OCI-LY3 (cell line): Measurements from ENCODE around the gene TEC.
"Not testable (repeated sequence)": the region's sequence is repeated elsewhere in the genome, so short reads cannot be mapped to it uniquely, and the experiment has no call there.

Source experiments
- H2AFZ ChIP-seq: fragments of 200-600, 300-600 bp; shearing (Covaris generic); 2 replicates; pipeline ENCODE4 v1.6.0; 2014; ENCODE audit warnings: antibody characterized with exemption, low read depth, low read length
- H3K27ac ChIP-seq: fragments of 200-600, 300-600 bp; sonication (generic); 2 replicates; pipeline ENCODE4 v1.5.1; 2014; ENCODE audit warnings: mild to moderate bottlenecking, low read length, moderate library complexity, mixed read lengths
- H3K27me3 ChIP-seq: fragments of 200-600, 300-600 bp; sonication (generic); 2 replicates; pipeline ENCODE4 v1.6.1; 2014; ENCODE audit warnings: low read depth, low read length, mixed read lengths
- H3K36me3 ChIP-seq: fragments of 200-600, 300-600 bp; sonication (generic); replicated peaks from 2 replicates; pipeline ENCODE3; 2014; ENCODE audit warnings: low read depth, low read length, mixed read lengths
- H3K4me1 ChIP-seq: fragments of 300-600, 200-600 bp; sonication (generic); 2 replicates; pipeline ENCODE4 v1.6.1; 2014; ENCODE audit warnings: low read length, mixed read lengths
- H3K4me2 ChIP-seq: fragments of 200-600, 300-600 bp; sonication (generic); 2 replicates; pipeline ENCODE4 v1.6.1; 2014; ENCODE audit warnings: low read length, mixed read lengths
- H3K4me3 ChIP-seq: fragments of 300-600, 200-600 bp; sonication (generic); 2 replicates; pipeline ENCODE4 v1.5.1; 2014; ENCODE audit warnings: antibody characterized with exemption, mild to moderate bottlenecking, low read length, moderate library complexity
- H3K79me2 ChIP-seq: fragments of 300-600, 200-600 bp; shearing (Covaris generic); 2 replicates; pipeline ENCODE4 v1.6.1; 2014; ENCODE audit warnings: mild to moderate bottlenecking, low read length, mixed read lengths
- H3K9ac ChIP-seq: fragments of 300-600, 200-600 bp; shearing (Covaris generic); 2 replicates; pipeline ENCODE4 v1.6.0; 2014; ENCODE audit warnings: mild to moderate bottlenecking, low read length, moderate library complexity
- H3K9me3 ChIP-seq: fragments of 200-600, 300-600 bp; shearing (Covaris generic); 2 replicates; pipeline ENCODE4 v1.6.1; 2014; ENCODE audit warnings: low read length, mixed read lengths; ENCODE audit not compliant: insufficient read depth
- H4K20me1 ChIP-seq: fragments of 200-600, 300-600 bp; sonication (generic); 2 replicates; pipeline ENCODE4 v1.6.1; 2016; ENCODE audit warnings: low read length, mixed read lengths; ENCODE audit not compliant: insufficient read depth
- EZH2phosphoT487 ChIP-seq: fragments of 200-600 bp; shearing (Covaris generic); IDR thresholded peaks from 2 replicates; pipeline ENCODE4 v1.6.1; 2018; ENCODE audit warnings: antibody characterized with exemption, mixed run types, low read depth
- TF ChIP-seq, protein P1 (sequence below): fragments of 200-600, 300-600 bp; sonication (generic); IDR thresholded peaks from 2 replicates; pipeline ENCODE4 v1.5.1; 2014; ENCODE audit warnings: antibody characterized with exemption, low read length, low read depth

TEC gene

DNA sequence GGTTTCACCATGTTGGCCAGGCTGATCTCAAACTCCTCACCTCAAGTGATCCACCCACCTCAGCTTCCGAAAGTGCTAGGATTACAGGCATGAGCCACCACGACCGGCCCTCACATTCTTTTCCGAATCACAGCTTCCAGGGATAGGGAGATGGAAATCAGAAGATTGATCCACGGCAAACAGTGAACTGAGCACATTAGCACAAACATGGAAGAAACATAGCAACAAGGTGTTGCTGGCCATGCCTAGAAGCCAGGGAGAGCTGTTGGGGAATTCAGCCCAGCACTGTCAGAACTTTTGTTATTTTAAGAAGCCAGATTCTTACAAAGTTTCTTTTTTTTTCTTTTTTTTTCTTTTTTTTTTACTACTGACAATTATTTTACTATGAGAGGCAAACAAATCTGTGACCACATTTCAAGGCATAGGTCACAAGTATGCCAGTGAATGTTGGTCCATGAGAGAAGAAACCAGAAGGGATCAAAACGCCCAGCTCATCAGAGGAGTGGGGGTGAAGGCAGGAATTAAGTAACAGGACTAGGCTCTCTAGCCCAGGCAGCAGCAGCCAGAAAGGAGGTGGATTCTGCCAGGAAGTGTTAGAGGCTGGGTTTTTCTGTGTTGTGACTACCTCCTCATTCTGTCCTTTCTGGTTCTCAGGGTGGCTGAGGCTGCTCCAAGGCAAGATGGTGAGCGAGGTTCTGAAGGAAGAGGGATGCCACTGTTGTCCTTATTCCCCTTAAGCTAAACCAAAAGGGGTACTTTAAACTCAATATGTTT lies 44.1 kb downstream of the TEC start:
- Histone ChIP-seq H3K36me3 (peaks cover 3% of the 10 kb centered on the region), H3K4me2 (no peak overlapping the region), H3K9ac (no peak overlapping the region), H3K4me1 (no peaks in the 10 kb centered on the region), H3K27ac (no peak overlapping the region), H3K9me3 (no peaks in the 10 kb centered on the region), H3K4me3 (no peak overlapping the region), H3K79me2 (peaks cover 4% of the 10 kb centered on the region; the same call in 1 of the 2 replicates), H4K20me1 (peaks cover 8% of the 10 kb centered on the region; the same call in 1 of the 2 replicates), H2AFZ (no peak overlapping the region), H3K27me3 (no peaks in the 10 kb centered on the region)
- no peak for TF ChIP-seq EZH2phosphoT487
- TF ChIP-seq, protein P1, sequence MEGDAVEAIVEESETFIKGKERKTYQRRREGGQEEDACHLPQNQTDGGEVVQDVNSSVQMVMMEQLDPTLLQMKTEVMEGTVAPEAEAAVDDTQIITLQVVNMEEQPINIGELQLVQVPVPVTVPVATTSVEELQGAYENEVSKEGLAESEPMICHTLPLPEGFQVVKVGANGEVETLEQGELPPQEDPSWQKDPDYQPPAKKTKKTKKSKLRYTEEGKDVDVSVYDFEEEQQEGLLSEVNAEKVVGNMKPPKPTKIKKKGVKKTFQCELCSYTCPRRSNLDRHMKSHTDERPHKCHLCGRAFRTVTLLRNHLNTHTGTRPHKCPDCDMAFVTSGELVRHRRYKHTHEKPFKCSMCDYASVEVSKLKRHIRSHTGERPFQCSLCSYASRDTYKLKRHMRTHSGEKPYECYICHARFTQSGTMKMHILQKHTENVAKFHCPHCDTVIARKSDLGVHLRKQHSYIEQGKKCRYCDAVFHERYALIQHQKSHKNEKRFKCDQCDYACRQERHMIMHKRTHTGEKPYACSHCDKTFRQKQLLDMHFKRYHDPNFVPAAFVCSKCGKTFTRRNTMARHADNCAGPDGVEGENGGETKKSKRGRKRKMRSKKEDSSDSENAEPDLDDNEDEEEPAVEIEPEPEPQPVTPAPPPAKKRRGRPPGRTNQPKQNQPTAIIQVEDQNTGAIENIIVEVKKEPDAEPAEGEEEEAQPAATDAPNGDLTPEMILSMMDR: no peak

DNA sequence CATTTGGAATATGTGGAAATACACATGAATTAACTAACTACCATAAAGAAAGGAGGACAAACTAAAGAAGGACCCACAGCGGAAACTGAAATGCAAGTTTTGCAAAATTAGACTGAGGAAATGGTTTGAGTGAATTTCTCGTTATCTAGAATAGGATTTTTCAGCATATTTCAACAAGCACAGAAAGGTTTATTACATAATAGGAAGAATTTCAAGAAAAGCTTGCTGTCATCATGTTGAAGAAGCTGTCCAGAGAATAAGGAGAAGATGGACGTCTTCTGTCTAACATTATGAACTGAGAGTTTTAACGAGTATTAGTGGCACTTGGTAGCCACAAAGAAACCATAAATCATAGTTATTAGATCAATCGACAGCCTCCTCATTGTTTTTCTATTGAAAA lies 45.0 kb downstream of the TEC start:
- Histone ChIP-seq H3K4me1 (no peaks in the 10 kb centered on the region), H3K36me3 (peaks cover 5% of the 10 kb centered on the region)
- TF ChIP-seq, protein P1: no peak
- TF ChIP-seq EZH2phosphoT487: no peak

DNA sequence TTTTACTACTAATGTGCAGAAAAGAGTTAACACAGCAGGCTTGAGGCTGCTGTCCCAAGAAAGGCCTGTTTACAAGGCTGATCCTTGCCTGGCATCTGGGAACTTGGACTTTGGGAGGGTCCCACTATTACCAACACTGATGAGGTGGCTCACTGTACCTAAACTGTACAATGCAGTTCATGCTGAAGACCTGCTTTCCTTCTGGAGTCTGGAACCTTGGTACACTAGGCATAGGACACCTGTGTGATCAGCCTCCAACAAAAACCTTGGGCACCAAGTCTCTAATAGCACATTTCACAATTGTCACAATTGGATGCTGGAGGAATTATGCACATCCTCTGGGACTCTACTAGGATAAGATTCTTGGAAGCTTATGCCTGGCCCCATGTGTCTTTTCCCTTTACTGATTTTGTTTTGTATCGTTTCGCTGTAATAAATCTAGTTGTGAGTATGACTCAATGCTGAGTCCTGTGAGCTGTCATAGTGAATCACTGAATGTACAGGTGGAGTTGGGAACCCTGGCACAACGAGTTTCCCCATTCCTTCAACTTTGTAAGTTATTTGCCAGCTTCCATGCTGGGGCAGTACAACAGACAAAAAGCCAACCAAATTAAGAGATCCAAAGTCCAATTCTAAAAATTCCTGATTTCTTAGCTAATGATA lies 45.9 kb downstream of the TEC start:
- TF ChIP-seq, protein P1: no peak
- TF ChIP-seq EZH2phosphoT487: no peak
- H3K9me3 ChIP-seq: no peaks in the 10 kb centered on the region
- H2AFZ ChIP-seq: no peak overlapping the region
- H3K79me2 ChIP-seq: no peaks in the 10 kb centered on the region
- H3K9ac ChIP-seq: no peak overlapping the region
- no peaks in the 10 kb centered on the region for H3K27me3 ChIP-seq
- peaks cover 5% of the 10 kb centered on the region for H3K36me3 ChIP-seq
- no peaks in the 10 kb centered on the region for H3K4me1 ChIP-seq
- peaks cover 2% of the 10 kb centered on the region; the same call in 1 of the 2 replicates for H4K20me1 ChIP-seq
- H3K4me3 ChIP-seq: no peak overlapping the region
- H3K27ac ChIP-seq: no peak overlapping the region
- H3K4me2 ChIP-seq: no peak overlapping the region

More for the DNA sequence above, 45.0 kb downstream of the TEC start:
- Histone ChIP-seq H3K79me2 (no peaks in the 10 kb centered on the region), H4K20me1 (peaks cover 8% of the 10 kb centered on the region; the same call in 1 of the 2 replicates), H3K9me3 (no peaks in the 10 kb centered on the region), H3K27ac (no peak overlapping the region), H3K9ac (no peak overlapping the region), H3K4me3 (no peak overlapping the region), H2AFZ (no peak overlapping the region), H3K27me3 (no peaks in the 10 kb centered on the region), H3K4me2 (no peak overlapping the region)

DNA sequence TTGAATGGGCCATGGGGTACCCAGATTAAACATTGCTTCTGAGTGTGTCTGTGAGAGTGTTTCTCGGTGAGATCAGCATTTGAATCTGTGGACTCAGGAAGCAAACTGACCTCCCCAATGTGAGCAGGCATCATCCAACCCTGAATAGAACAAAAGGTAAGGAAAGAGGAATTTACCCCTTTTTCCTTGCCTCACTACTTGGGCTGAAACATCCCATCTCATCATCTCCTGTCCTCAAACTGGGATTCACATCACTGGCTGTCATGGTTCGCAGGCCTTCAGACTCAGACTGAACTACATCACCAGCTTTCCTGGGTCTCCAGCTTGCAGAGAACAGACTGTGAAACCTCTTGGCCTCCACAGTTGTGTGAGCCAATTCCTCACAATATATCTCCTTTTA lies 47.1 kb downstream of the TEC start:
- no peak overlapping the region for H3K4me2 ChIP-seq
- peaks cover 5% of the 10 kb centered on the region for H3K36me3 ChIP-seq
- H3K9ac ChIP-seq: no peak overlapping the region
- no peak overlapping the region for H3K4me3 ChIP-seq
- H3K79me2 ChIP-seq: no peaks in the 10 kb centered on the region
- H3K4me1 ChIP-seq: no peaks in the 10 kb centered on the region
- H3K9me3 ChIP-seq: no peaks in the 10 kb centered on the region
- H2AFZ ChIP-seq: no peak overlapping the region
- TF ChIP-seq, protein P1: no peak
- no peak for TF ChIP-seq EZH2phosphoT487
- H3K27me3 ChIP-seq: no peaks in the 10 kb centered on the region
- no peak overlapping the region for H3K27ac ChIP-seq
- no peaks in the 10 kb centered on the region for H4K20me1 ChIP-seq

DNA sequence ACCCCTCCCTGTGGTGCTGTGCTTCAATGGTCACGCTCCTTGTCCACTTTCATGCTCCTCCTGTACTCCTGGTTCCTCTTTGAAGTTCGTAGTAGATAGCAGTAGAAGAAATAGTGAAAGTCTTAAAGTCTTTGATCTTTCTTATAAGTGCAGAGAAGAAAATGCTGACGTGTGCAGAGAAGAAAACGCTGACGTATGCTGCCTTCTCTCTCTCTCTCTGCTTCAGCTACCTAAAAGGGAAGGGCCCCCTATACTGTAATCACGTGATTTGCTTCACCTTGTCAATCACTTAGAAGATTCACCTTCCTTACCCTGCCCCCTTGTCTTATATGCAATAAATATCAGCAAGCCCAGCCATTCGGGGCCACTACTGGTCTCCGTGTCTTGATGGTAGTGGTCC lies 50.2 kb downstream of the TEC start:
- H4K20me1 ChIP-seq, H3K9me3 ChIP-seq, H3K79me2 ChIP-seq, H3K4me1 ChIP-seq, H2AFZ ChIP-seq, H3K27ac ChIP-seq, H3K27me3 ChIP-seq, H3K4me2 ChIP-seq, H3K36me3 ChIP-seq, H3K9ac ChIP-seq, H3K4me3 ChIP-seq: not testable (repeated sequence)
